H1 (cell line): ENCODE measurements around the gene NME9. TPM values are rescaled to one million over a fixed set of nuclear protein-coding genes. Genes with fewer than 3 reads are reported as not detected.

Experiments used
- CTCF ChIA-PET: fragments of 300-600 bp; sonication (Branson Sonifier 250); formaldehyde crosslinking; loops from one replicate; lab custom pipeline; 2021; ENCODE audit not compliant: partially characterized antibody; lab: Charles Lee
- POLR2A ChIA-PET: fragments of 300-600 bp; sonication (Branson Sonifier 250); formaldehyde crosslinking; loops from one replicate; lab custom pipeline; 2021; ENCODE audit warnings: inconsistent platforms; ENCODE audit not compliant: partially characterized antibody; lab: Charles Lee
- DNase-seq, 2 experiments: peaks; one replicate each; pipeline versions ENCODE4 v3.0.0 to v3.0.0-alpha.2; 2010 to 2022; ENCODE audit warnings: low spot score in 2 of 2, low read depth in 1 of 2, mixed read lengths in 1 of 2
- FAIRE-seq: peaks from 2 replicates; lab custom pipeline; 2011; peaks lifted over from hg19 to GRCh38; lab: Jason Lieb, UNC
- H2AFZ ChIP-seq: 2 replicates; pipeline ENCODE4 v1.8.1; 2012; ENCODE audit warnings: low read length, inconsistent platforms
- H2AK5ac ChIP-seq: 2 replicates; pipeline ENCODE4 v1.6.1; 2013; ENCODE audit warnings: low read depth, low read length
- H2BK120ac ChIP-seq: replicated peaks from 2 replicates; pipeline ENCODE3; 2013; ENCODE audit warnings: low read depth, low read length, inconsistent platforms
- H2BK12ac ChIP-seq: 2 replicates; pipeline ENCODE4 v1.6.1; 2013; ENCODE audit warnings: low read depth, low read length
- H2BK15ac ChIP-seq: 2 replicates; pipeline ENCODE4 v1.6.1; 2013; ENCODE audit warnings: low read length
- H2BK20ac ChIP-seq: 2 replicates; pipeline ENCODE4 v1.6.1; 2013; ENCODE audit warnings: low read length
- H2BK5ac ChIP-seq: 2 replicates; pipeline ENCODE4 v1.6.1; 2013; ENCODE audit warnings: low read depth, low read length
- H3K14ac ChIP-seq: 2 replicates; pipeline ENCODE4 v1.6.1; 2013; ENCODE audit warnings: inconsistent platforms; ENCODE audit not compliant: insufficient read length
- H3K18ac ChIP-seq: 2 replicates; pipeline ENCODE4 v1.6.1; 2013; ENCODE audit warnings: low read length; ENCODE audit errors: extremely low read depth
- H3K23ac ChIP-seq: 2 replicates; pipeline ENCODE4 v1.6.1; 2013; ENCODE audit warnings: inconsistent platforms; ENCODE audit not compliant: insufficient read length
- H3K23me2 ChIP-seq: 2 replicates; pipeline ENCODE4 v1.6.1; 2013; ENCODE audit warnings: low read depth, low read length
- H3K27ac ChIP-seq: 2 replicates; pipeline ENCODE4 v1.6.1; 2011; ENCODE audit warnings: low read depth, low read length, inconsistent platforms
- H3K27me3 ChIP-seq, 4 experiments: replicated peaks in 1 of 4; 1 replicate in 1 of 4; 2 replicates in 3 of 4; pipeline versions ENCODE4 v1.6.1 to v1.8.1; 2011 to 2013; ENCODE audit warnings: low read length in 3 of 4, mild to moderate bottlenecking in 3 of 4, inconsistent platforms in 2 of 4, mixed read lengths in 2 of 4, moderate library complexity in 1 of 4; ENCODE audit not compliant: control insufficient read depth in 3 of 4, insufficient read depth in 3 of 4; ENCODE audit errors: extremely low read depth in 1 of 4
- H3K36me3 ChIP-seq, 4 experiments: 2 replicates each; pipeline versions ENCODE4 v1.6.1 to v1.8.1; 2011 to 2013; ENCODE audit warnings: mild to moderate bottlenecking in 4 of 4, low read length in 3 of 4, moderate library complexity in 2 of 4, control low read depth in 1 of 4, inconsistent platforms in 1 of 4; ENCODE audit not compliant: insufficient read depth in 4 of 4, control insufficient read depth in 2 of 4
- H3K4ac ChIP-seq: replicated peaks from 2 replicates; pipeline ENCODE3; 2013; ENCODE audit warnings: low read length, low read depth, mixed read lengths, inconsistent platforms; ENCODE audit not compliant: insufficient read length
- H3K4me1 ChIP-seq, 4 experiments: replicated peaks in 1 of 4; 1 replicate in 1 of 4; 2 replicates in 3 of 4; pipeline versions ENCODE4 v1.6.1 to v1.8.1; 2011 to 2013; ENCODE audit warnings: low read length in 3 of 4, inconsistent platforms in 2 of 4, mixed read lengths in 1 of 4; ENCODE audit not compliant: insufficient read depth in 4 of 4, control insufficient read depth in 3 of 4
- H3K4me2 ChIP-seq, 2 experiments: 2 replicates each; pipeline versions ENCODE4 v1.6.1 to v1.8.1; 2011 to 2013; ENCODE audit warnings: low read depth in 2 of 2, low read length in 2 of 2, control low read depth in 1 of 2, inconsistent platforms in 1 of 2, mild to moderate bottlenecking in 1 of 2; ENCODE audit not compliant: insufficient read depth in 1 of 2
- H3K4me3 ChIP-seq, 4 experiments: fragments of 200-600, 300-600 bp in 1 of 4; sonication (generic), shearing (Covaris generic), sonication (Bioruptor Twin) in 1 of 4; 2 replicates each; pipeline versions ENCODE4 v1.5.1 to v1.8.1; 2011 to 2016; ENCODE audit warnings: low read length in 4 of 4, low read depth in 3 of 4, control low read depth in 2 of 4, inconsistent platforms in 2 of 4, mild to moderate bottlenecking in 2 of 4, mixed read lengths in 1 of 4, moderate library complexity in 1 of 4; ENCODE audit not compliant: insufficient read depth in 2 of 4; ENCODE audit errors: extremely low read depth in 1 of 4
- H3K56ac ChIP-seq: replicated peaks from 2 replicates; pipeline ENCODE3; 2013; ENCODE audit warnings: low read depth, mild to moderate bottlenecking, mixed read lengths, low read length, inconsistent platforms; ENCODE audit not compliant: insufficient read length
- H3K79me1 ChIP-seq: 2 replicates; pipeline ENCODE4 v1.6.1; 2013; ENCODE audit warnings: low read depth, low read length, control low read depth
- H3K79me2 ChIP-seq, 2 experiments: 2 replicates each; pipeline versions ENCODE4 v1.6.1 to v1.8.1; 2012 to 2013; ENCODE audit warnings: low read length in 2 of 2, mild to moderate bottlenecking in 2 of 2, inconsistent platforms in 1 of 2; ENCODE audit not compliant: insufficient read depth in 2 of 2, control insufficient read depth in 1 of 2
- H3K9ac ChIP-seq, 4 experiments: replicated peaks in 1 of 4; 1 replicate in 1 of 4; 2 replicates in 3 of 4; pipeline versions ENCODE4 v1.6.1 to v1.8.1; 2011 to 2013; ENCODE audit warnings: low read depth in 3 of 4, low read length in 3 of 4, control low read depth in 2 of 4, mild to moderate bottlenecking in 2 of 4, moderate library complexity in 2 of 4, inconsistent platforms in 1 of 4; ENCODE audit errors: extremely low read depth in 1 of 4
- H3K9me3 ChIP-seq, 2 experiments: 2 replicates each; pipeline versions ENCODE4 v1.6.1 to v1.8.1; 2012 to 2013; ENCODE audit warnings: mild to moderate bottlenecking in 2 of 2, moderate library complexity in 2 of 2, control low read depth in 1 of 2, inconsistent platforms in 1 of 2, low read depth in 1 of 2, low read length in 1 of 2, mixed read lengths in 1 of 2; ENCODE audit not compliant: insufficient read depth in 2 of 2
- H4K20me1 ChIP-seq, 2 experiments: replicated peaks in 1 of 2; 2 replicates each; pipeline versions ENCODE3 to v1.8.1; 2011 to 2013; ENCODE audit warnings: inconsistent platforms in 2 of 2, low read length in 2 of 2, mild to moderate bottlenecking in 1 of 2; ENCODE audit not compliant: insufficient read depth in 2 of 2, control insufficient read depth in 1 of 2
- H4K5ac ChIP-seq: 2 replicates; pipeline ENCODE4 v1.6.1; 2013; ENCODE audit warnings: low read length, low read depth, mixed read lengths, inconsistent platforms; ENCODE audit not compliant: insufficient read length
- H4K8ac ChIP-seq: 2 replicates; pipeline ENCODE4 v1.8.0; 2013; ENCODE audit warnings: mild to moderate bottlenecking, moderate library complexity, low read length, inconsistent platforms; ENCODE audit not compliant: insufficient read depth; ENCODE audit errors: extremely low read depth
- H4K91ac ChIP-seq: replicated peaks from 2 replicates; pipeline ENCODE3; 2013; ENCODE audit warnings: low read length, mixed read lengths, inconsistent platforms; ENCODE audit not compliant: insufficient read length
- ASH2L ChIP-seq: fragments of 200-600, 300-600 bp; sonication (generic); IDR thresholded peaks from one replicate; pipeline ENCODE4 v1.7.1; 2017; ENCODE audit warnings: low read length
- CBX5 ChIP-seq: fragments of 300-800, 300-1000 bp; sonication (generic); IDR thresholded peaks from 2 replicates; pipeline ENCODE4 v1.7.1; 2016; ENCODE audit warnings: antibody characterized with exemption, low read length, low read depth
- CTCF ChIP-seq, 3 experiments: IDR thresholded peaks; 1 replicate in 2 of 3; 2 replicates in 1 of 3; pipeline versions ENCODE4 v1.5.1 to v1.6.1; 2011; ENCODE audit warnings: low read length in 3 of 3, mild to moderate bottlenecking in 3 of 3, inconsistent platforms in 2 of 3, low read depth in 1 of 3, moderate library complexity in 1 of 3; ENCODE audit not compliant: insufficient read depth in 1 of 3; ENCODE audit errors: control extremely low read depth in 1 of 3
- EP300 ChIP-seq, 2 experiments: IDR thresholded peaks; 1 replicate in 1 of 2; 2 replicates in 1 of 2; pipeline ENCODE4 v1.6.1; 2011 to 2012; ENCODE audit warnings: low read depth in 2 of 2, low read length in 2 of 2, mild to moderate bottlenecking in 2 of 2, borderline replicate concordance in 1 of 2, inconsistent platforms in 1 of 2, moderate library complexity in 1 of 2
- JUN ChIP-seq: IDR thresholded peaks from 2 replicates; pipeline ENCODE4 v1.6.1; 2011; ENCODE audit warnings: low read depth, mild to moderate bottlenecking, improper control_type of control experiment, low read length
- MAFK ChIP-seq: IDR thresholded peaks from 2 replicates; pipeline ENCODE4 v1.6.1; 2012; ENCODE audit warnings: low read depth, mild to moderate bottlenecking, improper control_type of control experiment, low read length
- NRF1 ChIP-seq: IDR thresholded peaks from 2 replicates; pipeline ENCODE4 v1.6.1; 2011; ENCODE audit warnings: mild to moderate bottlenecking, low read depth, low read length, improper control_type of control experiment
- PHF8 ChIP-seq: fragments of 200-600 bp; sonication (generic); conservative IDR thresholded peaks from 2 replicates; pipeline ENCODE4 v1.7.1; 2012; ENCODE audit warnings: low read depth, mild to moderate bottlenecking, inconsistent platforms, low read length, moderate library complexity
- RNF2 ChIP-seq: fragments of 200-900, 300-1000 bp; sonication (generic); IDR thresholded peaks from 2 replicates; pipeline ENCODE4 v1.7.1; 2016; ENCODE audit warnings: borderline replicate concordance, low read depth, mild to moderate bottlenecking, antibody characterized with exemption, low read length; ENCODE audit not compliant: poor library complexity, severe bottlenecking; ENCODE audit errors: missing control alignments
- SIX5 ChIP-seq: IDR thresholded peaks from 2 replicates; pipeline ENCODE4 v1.6.1; 2011; ENCODE audit warnings: mild to moderate bottlenecking, low read depth, low read length
- SP1 ChIP-seq: IDR thresholded peaks from 2 replicates; pipeline ENCODE4 v1.6.1; 2011; ENCODE audit warnings: low read depth, low read length
- TAF1 ChIP-seq: IDR thresholded peaks from 2 replicates; pipeline ENCODE4 v1.6.1; 2011; ENCODE audit warnings: mild to moderate bottlenecking, low read depth, low read length
- TEAD4 ChIP-seq: IDR thresholded peaks from 2 replicates; pipeline ENCODE4 v1.6.1; 2012; ENCODE audit warnings: low read depth, low read length, inconsistent platforms, mixed read lengths
- polyA plus RNA-seq, 7 experiments: library from polyadenylated mRNA; depleted of rRNA in 3 of 7; stranded (reverse) in 5 of 7; unstranded in 2 of 7; fragments of >200 nt in 5 of 7; fragments of 200-250 nt in 2 of 7; gene quantifications; 1 replicate in 5 of 7; 2 replicates in 1 of 7; 4 replicates in 1 of 7; pipeline versions ENCODE4 v1.2.1 to v1.2.3, GENCODE V29; 2011 to 2013; ENCODE audit warnings: missing spikeins in 2 of 7, mixed read lengths in 2 of 7
- total RNA-seq: library from RNA; stranded (reverse); fragmentation: NEBNext Ultra II Directional; extraction: Animal tissue kit (Norgen Biotek cat#: 25700); gene quantifications from 2 replicates; pipeline ENCODE4 v1.2.1, GENCODE V29; 2021

The NME9 gene
- total and polyA plus RNA-seq, 2 of the 8 experiments (the other 6 are each of a cell fraction or from before 2014, with no cell fraction given) = 0.11 TPM; not detected in 1

- DNase-seq (no peak), FAIRE-seq (no peak)
- Histone ChIP-seq H3K14ac (no peak overlapping the region), H3K9ac (no peak overlapping the region), H3K4me1 (peaks cover 0 to 4% (median 2%) of the 10 kb centered on the region in 4 experiments; a peak in 3 of 7 replicates), H4K20me1 (no peaks in the 10 kb centered on the region), H3K27ac (no peak overlapping the region), H2AK5ac (no peak overlapping the region), H3K27me3 (no peaks in the 10 kb centered on the region), H2BK20ac (no peak overlapping the region), H3K4me2 (no peak overlapping the region), H3K4me3 (no peak overlapping the region), H2BK120ac (no peak overlapping the region), H3K79me2 (no peaks in the 10 kb centered on the region), H3K23me2 (peaks cover 5% of the 10 kb centered on the region), H2AFZ (no peak overlapping the region), H2BK15ac (no peak overlapping the region), H3K36me3 (no peaks in the 10 kb centered on the region), H4K8ac (no peak overlapping the region), H3K56ac (no peak overlapping the region), H2BK12ac (no peak overlapping the region), H3K18ac (no peak overlapping the region), H2BK5ac (no peak overlapping the region), H4K91ac (no peak overlapping the region), H3K4ac (no peak overlapping the region), H3K79me1 (no peaks in the 10 kb centered on the region), H4K5ac (no peak overlapping the region), H3K23ac (no peak overlapping the region), H3K9me3 (no peaks in the 10 kb centered on the region)
- ChIA-PET POLR2A (no interaction called here), CTCF (interaction anchor here (0.7 to 1.7 kb wide), 4 partner anchors 11 to 140 kb away, joined by 3 to 5 read pairs (median 3); no protein-coding TSS in a partner anchor)
- TF ChIP-seq NRF1 (no peak), EP300 (IDR thresholded peaks at IDR 0.05; ENCODE audit: borderline replicate concordance in 1 of 2, low read depth in 2 of 2, low read length in 2 of 2) (no peak), CBX5 (no peak), CTCF (IDR thresholded peaks at IDR 0.05; ENCODE audit: control extremely low read depth in 1 of 3, insufficient read depth in 1 of 3, low read depth in 1 of 3, low read length in 3 of 3) (no peak), PHF8 (no peak), RNF2 (no peak), TAF1 (no peak), SP1 (no peak), ASH2L (no peak), JUN (no peak), SIX5 (no peak), MAFK (no peak), TEAD4 (no peak)
Measured at GRCh38 chr3:138325990-138326389, 3.7 kb downstream of the NME9 start.
